ENCODE measurements around the gene USP34. TPM values are rescaled to one million over a fixed set of nuclear protein-coding genes. Genes with fewer than 3 reads are reported as not detected.
A peak's percentile ranks its signal among the peaks of the same experiment; 100 is the strongest.

The USP34 gene
- total and polyA plus RNA-seq, 9 of the 15 experiments (the other 6 are each of a cell fraction or from before 2014, with no cell fraction given), result 19.8 to 108 (median 67.8) TPM

DNA sequence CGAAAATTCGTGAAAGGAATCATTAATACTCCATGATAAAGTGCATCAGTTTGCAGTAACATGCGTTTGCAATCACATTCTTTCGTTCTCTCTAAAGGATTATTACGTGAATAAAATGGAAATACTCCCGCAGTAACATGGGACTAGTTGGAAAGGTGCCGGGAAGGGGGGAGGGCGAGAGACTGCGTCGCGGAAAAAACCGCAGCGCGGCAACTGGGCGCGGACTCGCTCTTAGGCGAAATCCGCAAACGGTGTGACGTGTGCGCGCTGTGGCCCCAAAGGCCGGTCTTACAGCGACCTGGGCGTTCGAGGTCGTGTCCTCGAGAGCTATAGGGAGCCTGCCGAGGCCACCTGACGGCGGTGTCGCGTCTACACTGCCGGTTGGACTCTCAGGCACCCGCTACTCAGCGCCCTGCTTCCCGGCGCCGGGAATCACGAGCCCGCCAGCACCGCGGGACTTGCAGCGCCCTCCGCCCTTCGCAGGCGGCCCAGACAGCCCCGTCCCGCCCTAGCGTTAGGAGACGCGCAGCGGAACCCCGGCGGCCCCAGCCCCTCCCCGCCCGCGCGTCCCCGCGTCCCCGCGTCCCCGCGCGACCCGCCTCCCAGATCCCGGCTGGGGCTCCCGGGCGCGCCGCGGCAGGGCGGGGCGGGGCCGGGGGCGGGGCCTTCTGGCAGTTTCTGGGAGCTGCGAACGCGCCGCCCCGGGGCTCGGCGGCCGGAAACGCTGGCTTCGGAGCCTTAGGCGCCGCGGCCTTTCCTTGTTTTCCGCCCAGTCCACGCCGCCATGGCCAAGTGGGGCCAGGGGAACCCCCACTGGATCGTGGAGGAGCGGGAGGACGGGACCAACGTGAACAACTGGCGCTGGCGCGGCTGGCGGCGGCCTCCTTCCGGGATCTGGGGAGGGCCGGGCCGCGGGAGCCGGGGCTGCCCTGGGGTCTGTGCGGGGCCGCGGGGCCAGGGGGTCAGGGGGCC is 293.8 kb downstream of the USP34 start (continued):
- no peak for TF ChIP-seq HNRNPL (IDR thresholded peaks at IDR 0.05; ENCODE audit: low read depth, low read length)
- peak; percentile 88 for TF ChIP-seq POLR2B (IDR thresholded peaks at IDR 0.05; ENCODE audit: low read depth, partially characterized antibody)
- TF ChIP-seq, protein P1, sequence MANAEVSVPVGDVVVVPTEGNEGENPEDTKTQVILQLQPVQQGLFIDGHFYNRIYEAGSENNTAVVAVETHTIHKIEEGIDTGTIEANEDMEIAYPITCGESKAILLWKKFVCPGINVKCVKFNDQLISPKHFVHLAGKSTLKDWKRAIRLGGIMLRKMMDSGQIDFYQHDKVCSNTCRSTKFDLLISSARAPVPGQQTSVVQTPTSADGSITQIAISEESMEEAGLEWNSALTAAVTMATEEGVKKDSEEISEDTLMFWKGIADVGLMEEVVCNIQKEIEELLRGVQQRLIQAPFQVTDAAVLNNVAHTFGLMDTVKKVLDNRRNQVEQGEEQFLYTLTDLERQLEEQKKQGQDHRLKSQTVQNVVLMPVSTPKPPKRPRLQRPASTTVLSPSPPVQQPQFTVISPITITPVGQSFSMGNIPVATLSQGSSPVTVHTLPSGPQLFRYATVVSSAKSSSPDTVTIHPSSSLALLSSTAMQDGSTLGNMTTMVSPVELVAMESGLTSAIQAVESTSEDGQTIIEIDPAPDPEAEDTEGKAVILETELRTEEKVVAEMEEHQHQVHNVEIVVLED (CRISPR knock-in tag; IDR thresholded peaks at IDR 0.05), result peak; percentile 45; the same call in 1 of the 2 replicates
- peak; percentile 36; the same call in 1 of the 2 replicates for TF ChIP-seq TAF7 (tag; IDR thresholded peaks at IDR 0.05)
- no peak for TF ChIP-seq ZNF79 (CRISPR knock-in tag; IDR thresholded peaks at IDR 0.05; ENCODE audit: low read depth)
- TF ChIP-seq CTBP1 (IDR thresholded peaks at IDR 0.05; ENCODE audit: borderline replicate concordance), result peak; percentile 82
- TF ChIP-seq, protein P2, sequence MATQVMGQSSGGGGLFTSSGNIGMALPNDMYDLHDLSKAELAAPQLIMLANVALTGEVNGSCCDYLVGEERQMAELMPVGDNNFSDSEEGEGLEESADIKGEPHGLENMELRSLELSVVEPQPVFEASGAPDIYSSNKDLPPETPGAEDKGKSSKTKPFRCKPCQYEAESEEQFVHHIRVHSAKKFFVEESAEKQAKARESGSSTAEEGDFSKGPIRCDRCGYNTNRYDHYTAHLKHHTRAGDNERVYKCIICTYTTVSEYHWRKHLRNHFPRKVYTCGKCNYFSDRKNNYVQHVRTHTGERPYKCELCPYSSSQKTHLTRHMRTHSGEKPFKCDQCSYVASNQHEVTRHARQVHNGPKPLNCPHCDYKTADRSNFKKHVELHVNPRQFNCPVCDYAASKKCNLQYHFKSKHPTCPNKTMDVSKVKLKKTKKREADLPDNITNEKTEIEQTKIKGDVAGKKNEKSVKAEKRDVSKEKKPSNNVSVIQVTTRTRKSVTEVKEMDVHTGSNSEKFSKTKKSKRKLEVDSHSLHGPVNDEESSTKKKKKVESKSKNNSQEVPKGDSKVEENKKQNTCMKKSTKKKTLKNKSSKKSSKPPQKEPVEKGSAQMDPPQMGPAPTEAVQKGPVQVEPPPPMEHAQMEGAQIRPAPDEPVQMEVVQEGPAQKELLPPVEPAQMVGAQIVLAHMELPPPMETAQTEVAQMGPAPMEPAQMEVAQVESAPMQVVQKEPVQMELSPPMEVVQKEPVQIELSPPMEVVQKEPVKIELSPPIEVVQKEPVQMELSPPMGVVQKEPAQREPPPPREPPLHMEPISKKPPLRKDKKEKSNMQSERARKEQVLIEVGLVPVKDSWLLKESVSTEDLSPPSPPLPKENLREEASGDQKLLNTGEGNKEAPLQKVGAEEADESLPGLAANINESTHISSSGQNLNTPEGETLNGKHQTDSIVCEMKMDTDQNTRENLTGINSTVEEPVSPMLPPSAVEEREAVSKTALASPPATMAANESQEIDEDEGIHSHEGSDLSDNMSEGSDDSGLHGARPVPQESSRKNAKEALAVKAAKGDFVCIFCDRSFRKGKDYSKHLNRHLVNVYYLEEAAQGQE (IDR thresholded peaks at IDR 0.05; ENCODE audit: borderline replicate concordance), result peak; percentile 48; the same call in 1 of the 2 replicates
- TF ChIP-seq, protein P2 (CRISPR knock-in tag; IDR thresholded peaks at IDR 0.05; ENCODE audit: low read depth), result peak; percentile 64; the same call in 1 of the 2 replicates
- TF ChIP-seq, protein P3, sequence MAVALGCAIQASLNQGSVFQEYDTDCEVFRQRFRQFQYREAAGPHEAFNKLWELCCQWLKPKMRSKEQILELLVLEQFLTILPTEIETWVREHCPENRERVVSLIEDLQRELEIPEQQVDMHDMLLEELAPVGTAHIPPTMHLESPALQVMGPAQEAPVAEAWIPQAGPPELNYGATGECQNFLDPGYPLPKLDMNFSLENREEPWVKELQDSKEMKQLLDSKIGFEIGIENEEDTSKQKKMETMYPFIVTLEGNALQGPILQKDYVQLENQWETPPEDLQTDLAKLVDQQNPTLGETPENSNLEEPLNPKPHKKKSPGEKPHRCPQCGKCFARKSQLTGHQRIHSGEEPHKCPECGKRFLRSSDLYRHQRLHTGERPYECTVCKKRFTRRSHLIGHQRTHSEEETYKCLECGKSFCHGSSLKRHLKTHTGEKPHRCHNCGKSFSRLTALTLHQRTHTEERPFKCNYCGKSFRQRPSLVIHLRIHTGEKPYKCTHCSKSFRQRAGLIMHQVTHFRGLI (CRISPR knock-in tag; IDR thresholded peaks at IDR 0.05), result no peak
- peak; percentile 22; the same call in 1 of the 2 replicates for TF ChIP-seq SMARCC2 (IDR thresholded peaks at IDR 0.05; ENCODE audit: low read depth)
- TF ChIP-seq RBM34 (IDR thresholded peaks at IDR 0.05; ENCODE audit: borderline replicate concordance, insufficient read depth, low read length), result no peak
- peak; percentile 45; the same call in 1 of the 2 replicates for TF ChIP-seq BRD4 (IDR thresholded peaks at IDR 0.05)
- TF ChIP-seq TCF7 (IDR thresholded peaks at IDR 0.05; ENCODE audit: borderline replicate concordance), result peak; percentile 33; the same call in 1 of the 2 replicates

All from K562 (cell line).